Hematopoietic multipotent progenitor cell treated with erythropoietin and hydrocortisone succinate and interleukin-3 and kit ligand, for 15 days (in vitro differentiated cells): Measurements from ENCODE around the gene CASP7.
"Not testable (repeated sequence)": the region's sequence is repeated elsewhere in the genome, so short reads cannot be mapped to it uniquely, and the experiment has no call there.

ENCODE experiments used
- DNase-seq: peaks from one replicate; pipeline ENCODE4 v3.0.0-alpha.2; 2015; ENCODE audit warnings: low spot score

Gene CASP7

GRCh38 chr10:113679463-113680189 is at the start of gene CASP7:
Gene CASP7 (plus strand): TSS chr10:113679912. CDS start chr10:113697494, 17,582 bp downstream.
- peak; percentile 64 for DNase-seq

- DNase-seq: no peak
These were observed 48.7 kb upstream of the CASP7 start for GRCh38 chr10:113630929-113631533.

GRCh38 chr10:113631684-113632367 is 47.9 kb upstream of the CASP7 start:
- DNase-seq: no peak

- no peak for DNase-seq
These were observed 39.7 kb upstream of the CASP7 start for GRCh38 chr10:113639966-113640365.

- no peak for DNase-seq
These were observed 38.0 kb upstream of the CASP7 start for GRCh38 chr10:113641702-113642101.

GRCh38 chr10:113643183-113643582 is 36.5 kb upstream of the CASP7 start:
- DNase-seq: no peak

GRCh38 chr10:113644185-113645120 is 35.3 kb upstream of the CASP7 start:
- no peak for DNase-seq

GRCh38 chr10:113646336-113647201 is 33.1 kb upstream of the CASP7 start:
- DNase-seq: no peak

- DNase-seq: no peak
These were observed 31.9 kb upstream of the CASP7 start for GRCh38 chr10:113647812-113648211.

GRCh38 chr10:113648478-113648877 is 31.2 kb upstream of the CASP7 start:
- DNase-seq: no peak

- no peak for DNase-seq
These were observed 29.5 kb upstream of the CASP7 start for GRCh38 chr10:113650172-113650571.

- no peak for DNase-seq
These were observed 28.7 kb upstream of the CASP7 start for GRCh38 chr10:113651021-113651420.

GRCh38 chr10:113651898-113652297 is 27.8 kb upstream of the CASP7 start:
- no peak for DNase-seq

GRCh38 chr10:113652456-113652855 is 27.3 kb upstream of the CASP7 start:
- not testable (repeated sequence) for DNase-seq

- no peak for DNase-seq
These were observed 22.8 kb upstream of the CASP7 start for GRCh38 chr10:113656896-113657295.

GRCh38 chr10:113657544-113657943 is 22.2 kb upstream of the CASP7 start:
- no peak for DNase-seq

GRCh38 chr10:113661332-113661731 is 18.4 kb upstream of the CASP7 start:
- DNase-seq: no peak

GRCh38 chr10:113663142-113663541 is 16.6 kb upstream of the CASP7 start:
- no peak for DNase-seq

GRCh38 chr10:113663908-113664307 is 15.8 kb upstream of the CASP7 start, which contains the start of gene NRAP:
Gene NRAP (minus strand): TSS chr10:113664041. CDS start chr10:113663882, 159 bp downstream.
- DNase-seq: no peak

GRCh38 chr10:113665352-113665751 is 14.4 kb upstream of the CASP7 start:
- no peak for DNase-seq

- DNase-seq: no peak
These were observed 13.8 kb upstream of the CASP7 start for GRCh38 chr10:113665806-113666354.
